ENCODE results near the gene SLC7A6.

SLC7A6 gene

GRCh38 chr16:68348639-68349445 lies 84.5 kb downstream of the SLC7A6 start:
- no peak for DNase-seq

- DNase-seq, result no peak
Observed at GRCh38 chr16:68349838-68350410, 85.6 kb downstream of the SLC7A6 start.

GRCh38 chr16:68350813-68351350 lies 86.6 kb downstream of the SLC7A6 start:
- DNase-seq, result no peak

Measured in C1 segment of cervical spinal cord (tissue), 14 donors.